GM23338 (cell line): ENCODE measurements around the gene NFATC1. TPM values are rescaled to one million over a fixed set of nuclear protein-coding genes. Genes with fewer than 3 reads are reported as not detected.

ENCODE experiments used
- ATAC-seq: fragments of 200-7000 bp; cut with Tn5 transposase; 3 replicates; pipeline ENCODE4 v1.9.1; 2020
- DNase-seq: peaks from one replicate; pipeline ENCODE4 v3.0.0-alpha.2; 2015; ENCODE audit warnings: low spot score
- H2AFZ ChIP-seq: fragments of 200-600 bp; sonication (generic); 2 replicates; pipeline ENCODE4 v1.8.0; 2016; ENCODE audit warnings: antibody characterized with exemption, mild to moderate bottlenecking, moderate library complexity
- H3F3A ChIP-seq: fragments of 200-600 bp; sonication (generic); replicated peaks from 2 replicates; pipeline ENCODE4 v1.8.0; 2017; ENCODE audit warnings: antibody characterized with exemption, mixed run types, low read depth
- H3K27ac ChIP-seq: fragments of 200-600 bp; sonication (generic); 2 replicates; pipeline ENCODE4 v1.6.1; 2016; ENCODE audit warnings: low read depth
- H3K27me3 ChIP-seq: fragments of 200-600 bp; sonication (generic); 2 replicates; pipeline ENCODE4 v1.8.0; 2016; ENCODE audit warnings: mild to moderate bottlenecking, mixed run types, moderate library complexity; ENCODE audit not compliant: insufficient read depth
- H3K36me3 ChIP-seq: fragments of 200-600 bp; sonication (generic); 2 replicates; pipeline ENCODE4 v1.8.0; 2016; ENCODE audit warnings: mild to moderate bottlenecking; ENCODE audit not compliant: insufficient read depth
- H3K4me1 ChIP-seq: fragments of 200-600 bp; sonication (generic); 2 replicates; pipeline ENCODE4 v1.8.0; 2016; ENCODE audit warnings: mild to moderate bottlenecking, moderate library complexity; ENCODE audit not compliant: insufficient read depth
- H3K4me2 ChIP-seq: fragments of 200-600 bp; sonication (generic); 2 replicates; pipeline ENCODE4 v1.7.1; 2017; ENCODE audit warnings: mixed run types
- H3K4me3 ChIP-seq: fragments of 200-600 bp; sonication (generic); 2 replicates; pipeline ENCODE4 v1.6.1; 2016; ENCODE audit warnings: mixed run types
- H3K79me2 ChIP-seq: fragments of 200-600 bp; sonication (generic); replicated peaks from 2 replicates; pipeline ENCODE4 v1.8.0; 2017; ENCODE audit warnings: mild to moderate bottlenecking; ENCODE audit not compliant: insufficient read depth
- H3K9me2 ChIP-seq: fragments of 200-600 bp; sonication (generic); 2 replicates; pipeline ENCODE4 v1.8.0; 2017; ENCODE audit not compliant: insufficient read depth
- H4K20me1 ChIP-seq: fragments of 200-600 bp; sonication (generic); replicated peaks from 2 replicates; pipeline ENCODE4 v1.8.0; 2017; ENCODE audit warnings: mild to moderate bottlenecking; ENCODE audit not compliant: insufficient read depth
- H3K27ac Mint-ChIP-seq: 2 replicates; pipeline ENCODE4 v1.8.0; 2020; ENCODE audit warnings: inconsistent platforms, mild to moderate bottlenecking, moderate library complexity, mixed read lengths
- H3K27me3 Mint-ChIP-seq: 3 replicates; pipeline ENCODE4 v1.8.0; 2022; ENCODE audit warnings: low read depth, mild to moderate bottlenecking, moderate library complexity, mixed read lengths, inconsistent platforms; ENCODE audit not compliant: insufficient read depth, poor library complexity
- H3K36me3 Mint-ChIP-seq: 3 replicates; pipeline ENCODE4 v1.8.0; 2021; ENCODE audit warnings: low read depth, mild to moderate bottlenecking, inconsistent platforms, moderate library complexity, mixed read lengths
- H3K4me1 Mint-ChIP-seq: 3 replicates; pipeline ENCODE4 v1.8.0; 2020; ENCODE audit warnings: mild to moderate bottlenecking, inconsistent platforms, mixed read lengths
- H3K4me3 Mint-ChIP-seq: 3 replicates; pipeline ENCODE4 v1.8.0; 2021; ENCODE audit warnings: moderate library complexity, mild to moderate bottlenecking, inconsistent platforms, mixed read lengths
- H3K9me3 Mint-ChIP-seq: 3 replicates; pipeline ENCODE4 v1.8.0; 2020; ENCODE audit warnings: moderate library complexity, mild to moderate bottlenecking, inconsistent platforms, mixed read lengths
- CREB1 ChIP-seq: fragments of 250-450 bp; sonication (Bioruptor Pico); IDR thresholded peaks from 2 replicates; pipeline ENCODE4 v1.5.0; 2020; ENCODE audit warnings: low read depth, mild to moderate bottlenecking, moderate library complexity
- ETS1 ChIP-seq: IDR thresholded peaks from 2 replicates; pipeline ENCODE4 v1.6.1; 2016; ENCODE audit warnings: antibody characterized with exemption
- EZH2 ChIP-seq: fragments of 200-600 bp; sonication (generic); IDR thresholded peaks from one replicate; pipeline ENCODE4 v1.8.0; 2017; ENCODE audit warnings: antibody characterized with exemption, mild to moderate bottlenecking, low read depth; ENCODE audit not compliant: unreplicated experiment
- EZH2phosphoT487 ChIP-seq: fragments of 200-600 bp; sonication (generic); IDR thresholded peaks from one replicate; pipeline ENCODE4 v1.8.1; 2018; ENCODE audit warnings: antibody characterized with exemption; ENCODE audit not compliant: unreplicated experiment
- JUNB ChIP-seq: IDR thresholded peaks from one replicate; pipeline ENCODE4 v1.6.1; 2016; ENCODE audit warnings: antibody characterized with exemption; ENCODE audit not compliant: unreplicated experiment
- NANOG ChIP-seq: IDR thresholded peaks from 2 replicates; pipeline ENCODE4 v1.6.1; 2016; ENCODE audit warnings: antibody characterized with exemption, borderline replicate concordance
- POLR2AphosphoS5 ChIP-seq: IDR thresholded peaks from 2 replicates; pipeline ENCODE4 v1.6.1; 2016; ENCODE audit warnings: antibody characterized with exemption, low read depth
- REST ChIP-seq: IDR thresholded peaks from one replicate; pipeline ENCODE4 v1.6.1; 2018; ENCODE audit warnings: antibody characterized with exemption; ENCODE audit not compliant: unreplicated experiment
- STAT1 ChIP-seq: IDR thresholded peaks from one replicate; pipeline ENCODE4 v1.6.1; 2016; ENCODE audit warnings: antibody characterized with exemption; ENCODE audit not compliant: unreplicated experiment
- ZNF114 ChIP-seq: fragments of 250-450 bp; sonication (Bioruptor Pico); IDR thresholded peaks from 2 replicates; pipeline ENCODE4 v1.5.0; 2020; ENCODE audit warnings: mild to moderate bottlenecking, moderate library complexity
- ZNF331 ChIP-seq: fragments of 250-450 bp; sonication (Bioruptor Pico); IDR thresholded peaks from 2 replicates; pipeline ENCODE4 v1.5.0; 2020; ENCODE audit warnings: low read depth, mild to moderate bottlenecking, moderate library complexity
- ZNF462 ChIP-seq: fragments of 250-450 bp; sonication (Bioruptor Pico); IDR thresholded peaks from 2 replicates; pipeline ENCODE4 v1.5.0; 2020; ENCODE audit warnings: mild to moderate bottlenecking, moderate library complexity
- polyA plus RNA-seq: library from polyadenylated mRNA; unstranded; fragments of >200 nt; fragmentation: Nextera tagmentation; extraction: Ambion mirVana; gene quantifications from 2 replicates; pipeline ENCODE4 v1.2.1, GENCODE V29; 2016
- total RNA-seq: library from RNA; depleted of rRNA; stranded (reverse); fragments of >200 nt; shearing (Covaris generic); gene quantifications from 2 replicates; pipeline ENCODE4 v1.2.3, GENCODE V29; 2014

Gene NFATC1
- total and polyA plus RNA-seq, 2 experiments from 2014 or later: 3.9 to 6.4 TPM

- Mint-ChIP-seq H3K4me3 (no peak overlapping the region), H3K9me3 (no peaks in the 10 kb centered on the region; the same call in 2 of the 3 replicates), H3K36me3 (no peaks in the 10 kb centered on the region), H3K27me3 (peaks cover 9% of the 10 kb centered on the region), H3K27ac (no peak overlapping the region), H3K4me1 (peaks cover 10% of the 10 kb centered on the region)
- DNase-seq (no peak), ATAC-seq (no peak)
- Histone ChIP-seq H4K20me1 (no peaks in the 10 kb centered on the region; the same call in 1 of the 2 replicates), H3K27ac (no peak overlapping the region), H3K36me3 (no peaks in the 10 kb centered on the region), H3K27me3 (no peaks in the 10 kb centered on the region), H3K4me3 (no peak overlapping the region), H3K9me2 (no peaks in the 10 kb centered on the region), H3K4me2 (no peak overlapping the region), H3F3A (no peaks in the 10 kb centered on the region), H3K4me1 (no peaks in the 10 kb centered on the region), H3K79me2 (no peaks in the 10 kb centered on the region), H2AFZ (no peak overlapping the region)
- TF ChIP-seq CREB1 (CRISPR knock-in tag): no peak
- no peak for TF ChIP-seq ZNF331 (CRISPR knock-in tag)
- TF ChIP-seq JUNB: no peak
- no peak for TF ChIP-seq REST
- TF ChIP-seq EZH2phosphoT487: no peak
- TF ChIP-seq STAT1: no peak
- TF ChIP-seq POLR2AphosphoS5: no peak
- TF ChIP-seq EZH2: no peak
- no peak for TF ChIP-seq ETS1
- no peak for TF ChIP-seq ZNF462 (CRISPR knock-in tag)
- TF ChIP-seq NANOG: no peak
- no peak for TF ChIP-seq ZNF114 (CRISPR knock-in tag)
Measured at GRCh38 chr18:79521416-79522205, 125.9 kb downstream of the NFATC1 start.
